GM12878 (cell line): Measurements from ENCODE around the gene HHIPL1. TPM values are rescaled to one million over a fixed set of nuclear protein-coding genes. Genes with fewer than 3 reads are reported as not detected.

Experiments
- BCL3 ChIP-seq: IDR thresholded peaks from 2 replicates; pipeline ENCODE4 v1.6.1; 2011; ENCODE audit warnings: borderline replicate concordance, low read depth, mild to moderate bottlenecking, moderate library complexity, low read length; ENCODE audit not compliant: insufficient read depth, poor library complexity, severe bottlenecking
- BMI1 ChIP-seq: fragments of 450-650 bp; IDR thresholded peaks from 2 replicates; pipeline ENCODE4 v1.6.1; 2016; ENCODE audit warnings: mild to moderate bottlenecking, moderate library complexity, borderline replicate concordance
- CEBPZ ChIP-seq: fragments of 150-350 bp; IDR thresholded peaks from 2 replicates; pipeline ENCODE4 v1.6.1; 2016; ENCODE audit warnings: low read depth, low read length
- LARP7 ChIP-seq: fragments of 450-650 bp; IDR thresholded peaks from 2 replicates; pipeline ENCODE4 v1.6.1; 2017; ENCODE audit warnings: mild to moderate bottlenecking
- MTA3 ChIP-seq: IDR thresholded peaks from 2 replicates; pipeline ENCODE4 v1.6.1; 2012; ENCODE audit warnings: low read length, inconsistent platforms, borderline replicate concordance
- RELB ChIP-seq: fragments of 450-650 bp; IDR thresholded peaks from 2 replicates; pipeline ENCODE4 v1.6.1; 2017; ENCODE audit warnings: low read depth, mild to moderate bottlenecking, moderate library complexity
- SKIL ChIP-seq: fragments of 450-650 bp; IDR thresholded peaks from 2 replicates; pipeline ENCODE4 v1.6.1; 2017; ENCODE audit warnings: mild to moderate bottlenecking, low read depth, inconsistent platforms; ENCODE audit not compliant: poor library complexity, severe bottlenecking
- SREBF2 ChIP-seq: IDR thresholded peaks from 2 replicates; pipeline ENCODE4 v1.6.1; 2012; ENCODE audit warnings: mild to moderate bottlenecking, low read length
- TCF12 ChIP-seq: IDR thresholded peaks from 2 replicates; pipeline ENCODE4 v1.6.1; 2011; ENCODE audit warnings: low read depth, mild to moderate bottlenecking, low read length
- ZNF384 ChIP-seq: IDR thresholded peaks from 2 replicates; pipeline ENCODE4 v1.6.1; 2012; ENCODE audit warnings: low read depth, mild to moderate bottlenecking, low read length, improper control_type of control experiment, borderline replicate concordance
- ZNF622 ChIP-seq: fragments of 450-650 bp; IDR thresholded peaks from 2 replicates; pipeline ENCODE4 v1.6.1; 2017; ENCODE audit warnings: mild to moderate bottlenecking, inconsistent platforms
- polyA plus RNA-seq, 11 experiments: library from polyadenylated mRNA; depleted of rRNA in 4 of 11; unstranded in 6 of 11; stranded (reverse) in 5 of 11; fragments of >200 nt; fragmentation: Nextera tagmentation in 4 of 11; fragmentation: Illumina TruSeq in 1 of 11; extraction: Ambion mirVana in 4 of 11; extraction: Trizol in 1 of 11; gene quantifications; 1 replicate in 1 of 11; 2 replicates in 10 of 11; pipeline versions ENCODE4 v1.2.1 to v1.2.3, GENCODE V29; 2011 to 2016; ENCODE audit warnings: inconsistent platforms in 2 of 11, missing spikeins in 2 of 11, low read depth in 1 of 11
- total RNA-seq, 4 experiments: library from RNA; depleted of rRNA in 3 of 4; stranded (reverse); fragments of >200 nt in 3 of 4; fragmentation: Illumina TruSeq in 1 of 4; extraction: Trizol in 1 of 4; gene quantifications; 2 replicates each; pipeline versions ENCODE4 v1.2.1 to v1.2.3, GENCODE V29; 2013 to 2021

HHIPL1 gene
- total and polyA plus RNA-seq, 10 of the 15 experiments (the other 5 are each of a cell fraction or from before 2014, with no cell fraction given) = 0.09 TPM; not detected in 9

- no peak for TF ChIP-seq CEBPZ
- no peak for TF ChIP-seq BCL3
- no peak for TF ChIP-seq ZNF384
- TF ChIP-seq SKIL = no peak
- no peak for TF ChIP-seq ZNF622
- TF ChIP-seq SREBF2 = no peak
- TF ChIP-seq MTA3 = no peak
- TF ChIP-seq BMI1 = no peak
- TF ChIP-seq RELB = no peak
- TF ChIP-seq LARP7 = no peak
- no peak for TF ChIP-seq TCF12
Measured at GRCh38 chr14:99681101-99681831, 36.3 kb downstream of the HHIPL1 start (continued).
